Esophagus muscularis mucosa (tissue), 4 donors: Measurements from ENCODE around the gene PRKCG.

Source experiments
- CTCF ChIP-seq, 3 experiments: fragments of 200-600 bp in 2 of 3; fragments of 450-650 bp in 1 of 3; sonication (generic) in 2 of 3; IDR thresholded peaks; one replicate each; pipeline ENCODE4 v1.5.1; 2017 to 2019; ENCODE audit warnings: antibody characterized with exemption in 3 of 3, mild to moderate bottlenecking in 2 of 3, moderate library complexity in 1 of 3
- EP300 ChIP-seq: sonication (generic); formaldehyde crosslinking; IDR thresholded peaks from one replicate; pipeline ENCODE4 v1.6.1; 2017; ENCODE audit warnings: antibody characterized with exemption
- POLR2A ChIP-seq: fragments of 450-650 bp; IDR thresholded peaks from one replicate; pipeline ENCODE4 v1.6.1; 2017; ENCODE audit warnings: antibody characterized with exemption, moderate library complexity, mild to moderate bottlenecking, low read depth
- POLR2AphosphoS5 ChIP-seq, 2 donors: sonication (generic); formaldehyde crosslinking; IDR thresholded peaks; one replicate each; pipeline ENCODE4 v1.6.1; 2017; ENCODE audit warnings: antibody characterized with exemption in 2 of 2

GRCh38 chr19:53872762-53873161, 9.2 kb upstream of the PRKCG start:
- TF ChIP-seq CTCF (IDR thresholded peaks at IDR 0.05) (no peak), EP300 (no peak), POLR2A (no peak), POLR2AphosphoS5 (IDR thresholded peaks at IDR 0.05) (no peak)
